HepG2 (cell line): Measurements from ENCODE around the gene C11orf16. TPM values are rescaled to one million over a fixed set of nuclear protein-coding genes. Genes with fewer than 3 reads are reported as not detected.

ENCODE experiments used
- ATAC-seq: fragments of 200-7000 bp; cut with Tn5 transposase; 3 replicates; pipeline ENCODE4 v1.9.1; 2020; ENCODE audit warnings: mild to moderate bottlenecking, moderate library complexity
- BruUV-seq: library from RNA; stranded (reverse); fragments of 400-500 nt; replicated peaks from 2 replicates; lab custom pipeline; 2021; lab: Mats Ljungman, UMichigan
- CTCF ChIA-PET: fragments of 300-600 bp; formaldehyde crosslinking; extraction: SDS; loops from one replicate; lab custom pipeline; 2021; ENCODE audit warnings: low total read pairs, inconsistent platforms, low intra/inter-chr PET ratio; lab: Yijun Ruan, JAX
- POLR2A ChIA-PET: fragments of 350-600 bp; sonication (Branson Sonifier 250); formaldehyde crosslinking; loops from one replicate; lab custom pipeline; 2020; ENCODE audit warnings: antibody characterized with exemption, inconsistent platforms; lab: Yijun Ruan, JAX
- DNase-seq: peaks from one replicate; pipeline ENCODE4 v3.0.0-alpha.2; 2015; ENCODE audit warnings: low spot score
- FAIRE-seq: peaks from 3 replicates; lab custom pipeline; 2011; peaks lifted over from hg19 to GRCh38; lab: Jason Lieb, UNC
- H2AFZ ChIP-seq: one replicate; pipeline ENCODE4 v1.6.1; 2011; ENCODE audit warnings: low read length, inconsistent platforms
- H3K27ac ChIP-seq: fragments of 300-600 bp; 3 replicates; pipeline ENCODE4 v1.8.0; 2011; ENCODE audit warnings: mixed run types, mild to moderate bottlenecking, mixed read lengths, low read length, inconsistent platforms; ENCODE audit not compliant: insufficient read depth; ENCODE audit errors: extremely low read length
- H3K27me3 ChIP-seq, 2 experiments: fragments of 200-600 bp in 1 of 2; 2 replicates in 1 of 2; 3 replicates in 1 of 2; pipeline versions ENCODE4 v1.6.0 to v1.8.0; 2011; ENCODE audit warnings: low read length in 2 of 2, mild to moderate bottlenecking in 2 of 2, moderate library complexity in 2 of 2, inconsistent platforms in 1 of 2; ENCODE audit not compliant: insufficient read depth in 2 of 2, control insufficient read depth in 1 of 2
- H3K36me3 ChIP-seq, 2 experiments: fragments of 200-600 bp in 1 of 2; replicated peaks in 1 of 2; 2 replicates in 1 of 2; 3 replicates in 1 of 2; pipeline versions ENCODE4 v1.5.1 to v1.8.0; 2011; ENCODE audit warnings: low read length in 2 of 2, inconsistent platforms in 1 of 2; ENCODE audit not compliant: insufficient read depth in 2 of 2, control insufficient read depth in 1 of 2
- H3K4me1 ChIP-seq: 2 replicates; pipeline ENCODE4 v1.5.1; 2012; ENCODE audit warnings: low read length, inconsistent platforms; ENCODE audit not compliant: insufficient read depth
- H3K4me2 ChIP-seq: 2 replicates; pipeline ENCODE4 v1.6.0; 2011; ENCODE audit warnings: low read depth, low read length, inconsistent platforms
- H3K4me3 ChIP-seq, 3 experiments: fragments of 200-600 bp in 1 of 3; sonication (generic), shearing (Covaris generic) in 1 of 3; replicated peaks in 1 of 3; 2 replicates each; pipeline ENCODE4 v1.5.1; 2011 to 2016; ENCODE audit warnings: low read length in 3 of 3, inconsistent platforms in 2 of 3, low read depth in 2 of 3, mild to moderate bottlenecking in 2 of 3, control low read depth in 1 of 3, mixed read lengths in 1 of 3; ENCODE audit not compliant: insufficient read depth in 1 of 3
- H3K79me2 ChIP-seq: one replicate; pipeline ENCODE4 v1.6.1; 2011; ENCODE audit warnings: low read length, inconsistent platforms; ENCODE audit not compliant: insufficient read depth
- H3K9ac ChIP-seq: 2 replicates; pipeline ENCODE4 v1.6.0; 2011; ENCODE audit warnings: mild to moderate bottlenecking, low read depth, low read length, inconsistent platforms; ENCODE audit not compliant: insufficient read depth
- H3K9me3 ChIP-seq: 2 replicates; pipeline ENCODE4 v1.5.1; 2012; ENCODE audit warnings: mild to moderate bottlenecking, low read length
- H4K20me1 ChIP-seq: 2 replicates; pipeline ENCODE4 v1.6.0; 2011; ENCODE audit warnings: inconsistent platforms, mild to moderate bottlenecking, low read length, moderate library complexity; ENCODE audit not compliant: insufficient read depth
- CTCF ChIP-seq: sonication (generic); formaldehyde crosslinking; IDR thresholded peaks from 2 replicates; pipeline ENCODE4 v1.5.0; 2020; ENCODE audit warnings: mild to moderate bottlenecking, missing genetic modification reagents, moderate library complexity
- PRDM10 ChIP-seq: sonication (generic); formaldehyde crosslinking; IDR thresholded peaks from 2 replicates; pipeline ENCODE4 v1.4.0; 2020; ENCODE audit warnings: low read depth, missing genetic modification reagents
- RAD21 ChIP-seq: fragments of 450-650 bp; formaldehyde crosslinking; IDR thresholded peaks from 2 replicates; pipeline ENCODE4 v1.5.0; 2020; ENCODE audit warnings: mild to moderate bottlenecking
- RFXAP ChIP-seq: sonication (generic); formaldehyde crosslinking; IDR thresholded peaks from 2 replicates; pipeline ENCODE4 v1.4.0; 2020; ENCODE audit warnings: missing genetic modification reagents, borderline replicate concordance
- SMC3 ChIP-seq: IDR thresholded peaks from 2 replicates; pipeline ENCODE4 v1.6.1; 2011; ENCODE audit warnings: low read length, improper control_type of control experiment
- STAG1 ChIP-seq: sonication (generic); formaldehyde crosslinking; IDR thresholded peaks from 2 replicates; pipeline ENCODE4 v1.4.0; 2020; ENCODE audit warnings: missing genetic modification reagents
- TRIM24 ChIP-seq: sonication (generic); formaldehyde crosslinking; IDR thresholded peaks from 2 replicates; pipeline ENCODE4 v1.8.0; 2022; ENCODE audit warnings: mild to moderate bottlenecking, missing genetic modification reagents
- ZNF3 ChIP-seq: IDR thresholded peaks from 2 replicates; pipeline ENCODE4 v1.7.0; 2017; ENCODE audit warnings: inconsistent platforms
- ZNF329 ChIP-seq: sonication (generic); formaldehyde crosslinking; IDR thresholded peaks from 2 replicates; pipeline ENCODE4 v1.9.0; 2021; ENCODE audit warnings: low read depth, mild to moderate bottlenecking, missing genetic modification reagents
- ZNF501 ChIP-seq: sonication (generic); formaldehyde crosslinking; IDR thresholded peaks from 2 replicates; pipeline ENCODE4 v1.5.1; 2020; ENCODE audit warnings: mild to moderate bottlenecking, moderate library complexity, missing genetic modification reagents
- ZSCAN31 ChIP-seq: sonication (generic); formaldehyde crosslinking; IDR thresholded peaks from 2 replicates; pipeline ENCODE4 v1.5.0; 2020; ENCODE audit warnings: low read depth, mild to moderate bottlenecking, missing genetic modification reagents
- WGBS: methylation state at CpG from one replicate; pipeline ENCODE4 v1.1.6; 2017; ENCODE audit warnings: low lambda C conversion rate; 5-methylcytosine and 5-hydroxymethylcytosine counted together
- in situ Hi-C: cut with HindIII; loops from 2 replicates; pipeline ENCODE4 v1.10.0; 2017; ENCODE audit warnings: low pct_unique_long_range_greater_than_20kb; ENCODE audit not compliant: extremely low pct_ligation_motif_present
- intact Hi-C: fragments of 100-400 bp; cut with micrococcal nuclease; formaldehyde crosslinking; loops from one replicate; pipeline ENCODE4 v1.10.0; 2022; ENCODE audit not compliant: unreplicated experiment
- polyA plus RNA-seq, 8 experiments: library from polyadenylated mRNA; depleted of rRNA in 3 of 8; stranded (reverse) in 7 of 8; unstranded in 1 of 8; fragments of >200 nt; fragmentation: Illumina TruSeq in 4 of 8; extraction: Trizol in 4 of 8; gene quantifications; 2 replicates each; pipeline versions ENCODE4 v1.2.1 to v1.2.3, GENCODE V29; 2011 to 2016; ENCODE audit warnings: low read depth in 4 of 8, missing spikeins in 1 of 8, mixed read lengths in 1 of 8; ENCODE audit not compliant: insufficient read depth in 1 of 8
- total RNA-seq, 5 experiments: library from RNA; depleted of rRNA; stranded (reverse); fragments of >200 nt; fragmentation: Illumina TruSeq; extraction: Trizol; gene quantifications; 2 replicates each; pipeline ENCODE4 v1.2.3, GENCODE V29; 2016; ENCODE audit warnings: low read depth in 1 of 5

C11orf16 gene
- total and polyA plus RNA-seq, 2 of the 13 experiments (the other 11 are each of a cell fraction or from before 2014, with no cell fraction given) = not detected

- 90% methylated on average over 4 of the region's 4 CpGs for WGBS
- no peak for ATAC-seq
- in situ Hi-C loops = loop anchor here (10.0 kb wide), 1 partner anchor 220 kb away; no protein-coding TSS in a partner anchor
Measured at GRCh38 chr11:8914661-8915018, 18.1 kb downstream of the C11orf16 start.

GRCh38 chr11:8913961-8914660, 18.6 kb downstream of the C11orf16 start:
- ChIA-PET CTCF (interaction anchor here (1.0 to 2.4 kb wide), 2 partner anchors 45 to 224 kb away, joined by 4 to 19 read pairs; no protein-coding TSS in a partner anchor), POLR2A (no interaction called here)
- no peak overlapping the region for H3K4me3 ChIP-seq
- H3K79me2 ChIP-seq = peaks cover 5% of the 10 kb centered on the region
- no peak for ATAC-seq
- H3K9ac ChIP-seq = 0 out of 2 replicates have a peak overlapping the region, but pooled peaks have one; percentile 16
- BruUV-seq = TSS peak; percentile 24
- DNase-seq = peak; percentile 37
- FAIRE-seq = peak; percentile 4
- peaks cover 60% of the 10 kb centered on the region for H3K4me1 ChIP-seq
- intact Hi-C loops (loop anchor here (1.0 to 5.0 kb wide), 4 partner anchors 45 to 232 kb away; partner anchors contain the start of genes RPL27A and TRIM66), in situ Hi-C loops (loop anchor here (10.0 kb wide), 1 partner anchor 221 kb away; no protein-coding TSS in a partner anchor)
- peak overlapping the region; percentile 31 for H3K4me2 ChIP-seq
- no peak overlapping the region for H2AFZ ChIP-seq
- peak overlapping the region; percentile 37 for H3K27ac ChIP-seq
- H3K9me3 ChIP-seq = no peaks in the 10 kb centered on the region
- WGBS = 63% methylated on average over 9 of the region's 9 CpGs
- H4K20me1 ChIP-seq = no peaks in the 10 kb centered on the region
- peaks cover 4 to 15% of the 10 kb centered on the region in 2 experiments; a peak in 4 of 5 replicates for H3K36me3 ChIP-seq
- H3K27me3 ChIP-seq = no peaks in the 10 kb centered on the region; a peak in 1 of 5 replicates
- TF ChIP-seq CTCF (peak; percentile 85), STAG1 (CRISPR knock-in tag) (peak; percentile 80), TRIM24 (no peak), RAD21 (CRISPR knock-in tag) (peak; percentile 62), ZSCAN31 (CRISPR knock-in tag) (no peak), ZNF501 (CRISPR knock-in tag) (peak; percentile 42; the same call in 1 of the 2 replicates), RFXAP (CRISPR knock-in tag) (no peak), SMC3 (peak; percentile 70; the same call in 1 of the 2 replicates), PRDM10 (CRISPR knock-in tag) (peak; percentile 38; the same call in 1 of the 2 replicates), ZNF3 (CRISPR knock-in tag) (0 out of 2 replicates have a peak, but pooled peaks have one; percentile 73)

More at GRCh38 chr11:8914661-8915018, 18.1 kb downstream of the C11orf16 start:
- no peak overlapping the region for H3K9ac ChIP-seq
- intact Hi-C loops = loop anchor here (1.0 to 5.0 kb wide), 4 partner anchors 45 to 232 kb away; partner anchors contain the start of genes RPL27A and TRIM66
- H3K4me2 ChIP-seq = peak overlapping the region; percentile 31; the same call in 1 of the 2 replicates
- H3K27me3 ChIP-seq = no peaks in the 10 kb centered on the region; a peak in 1 of 5 replicates
- FAIRE-seq (no peak), DNase-seq (no peak)
- no peaks in the 10 kb centered on the region for H3K9me3 ChIP-seq
- ChIA-PET CTCF (interaction anchor here (1.0 to 2.4 kb wide), 2 partner anchors 44 to 223 kb away, joined by 4 to 19 read pairs; no protein-coding TSS in a partner anchor), POLR2A (no interaction called here)
- peaks cover 5% of the 10 kb centered on the region for H3K79me2 ChIP-seq
- no peaks in the 10 kb centered on the region for H4K20me1 ChIP-seq
- no peak overlapping the region for H2AFZ ChIP-seq
- H3K36me3 ChIP-seq = peaks cover 4 to 18% of the 10 kb centered on the region in 2 experiments; a peak in 4 of 5 replicates
- H3K4me1 ChIP-seq = peaks cover 55% of the 10 kb centered on the region
- H3K27ac ChIP-seq = no peak overlapping the region
- H3K4me3 ChIP-seq = no peak overlapping the region
- no TSS peak for BruUV-seq
- TF ChIP-seq ZNF329 (CRISPR knock-in tag) (no peak), ZNF501 (CRISPR knock-in tag) (0 out of 2 replicates have a peak, but pooled peaks have one; percentile 0)
